GM19193 (cell line): ENCODE results near the gene DIP2C.

Experiments
- POLR2A ChIP-seq: IDR thresholded peaks from 4 replicates; pipeline ENCODE4 v1.6.1; 2011; ENCODE audit not compliant: insufficient read depth, insufficient read length; ENCODE audit errors: extremely low read depth

Gene DIP2C

DNA sequence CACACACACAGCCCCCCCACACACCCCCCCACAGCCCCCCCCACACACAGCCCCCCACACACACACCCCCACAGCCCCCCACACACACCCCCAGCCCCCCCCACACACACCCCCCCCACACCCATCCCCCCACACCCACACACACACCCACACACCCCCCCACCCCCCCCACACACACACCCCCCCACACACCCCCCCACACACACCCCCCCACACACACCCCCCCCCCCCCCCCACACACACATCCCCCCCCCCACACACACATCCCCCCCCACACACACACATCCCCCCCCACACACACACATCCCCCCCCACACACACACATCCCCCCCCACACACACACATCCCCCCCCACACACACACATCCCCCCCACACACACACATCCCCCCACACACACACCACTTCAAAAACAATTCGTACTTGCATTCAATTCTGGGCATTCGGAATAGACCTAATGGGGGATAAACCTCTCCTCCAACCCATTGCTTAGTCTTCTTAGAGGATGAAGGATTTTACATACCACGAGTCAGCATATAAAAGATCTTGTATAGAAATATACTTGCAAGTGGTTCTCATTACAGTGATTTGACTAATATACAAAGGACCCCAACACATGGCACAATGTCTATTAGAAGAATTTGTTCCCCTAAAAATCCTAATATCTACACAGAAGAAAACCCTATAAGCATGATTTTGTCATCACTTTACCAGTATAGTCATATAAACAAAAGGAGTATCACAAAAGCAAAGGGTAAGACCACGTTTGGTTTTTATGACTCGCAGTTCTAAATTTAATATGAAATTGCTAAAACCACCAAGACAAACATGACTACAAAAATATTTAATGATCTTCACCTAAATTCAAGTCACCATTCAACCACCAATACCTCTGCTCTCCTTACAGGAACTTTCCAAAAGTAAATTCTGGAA, 80.9 kb downstream of the DIP2C start:
- no peak for TF ChIP-seq POLR2A

DNA sequence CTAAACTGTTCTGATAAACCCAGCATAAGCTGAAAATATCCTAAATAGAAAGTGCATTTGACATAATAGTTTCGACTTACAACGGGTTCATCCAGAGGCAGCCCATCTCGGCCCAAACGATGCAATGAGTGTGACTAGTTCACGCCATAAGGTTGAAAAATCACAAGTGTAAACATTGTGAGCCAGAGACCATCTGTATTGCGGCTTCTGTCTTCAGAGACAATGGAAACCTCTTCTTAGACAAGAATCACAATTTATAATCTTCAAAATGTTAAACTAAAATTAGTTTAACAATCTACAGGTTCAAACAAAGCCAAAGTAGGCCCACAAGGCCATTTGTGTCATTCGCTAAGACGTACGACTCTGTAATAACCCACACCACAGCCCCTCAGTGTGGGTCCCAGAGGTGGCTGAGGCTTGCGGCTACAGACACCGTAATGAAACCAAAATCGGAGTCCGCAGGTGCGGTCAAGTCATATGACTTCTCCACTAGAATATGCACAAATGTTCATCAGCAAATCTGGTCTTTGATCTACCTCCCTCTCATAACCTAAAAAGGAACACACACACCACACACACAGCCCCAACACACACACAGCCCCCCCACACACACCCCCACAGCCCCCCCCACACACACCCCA, 81.8 kb downstream of the DIP2C start:
- TF ChIP-seq POLR2A, result no peak

DNA sequence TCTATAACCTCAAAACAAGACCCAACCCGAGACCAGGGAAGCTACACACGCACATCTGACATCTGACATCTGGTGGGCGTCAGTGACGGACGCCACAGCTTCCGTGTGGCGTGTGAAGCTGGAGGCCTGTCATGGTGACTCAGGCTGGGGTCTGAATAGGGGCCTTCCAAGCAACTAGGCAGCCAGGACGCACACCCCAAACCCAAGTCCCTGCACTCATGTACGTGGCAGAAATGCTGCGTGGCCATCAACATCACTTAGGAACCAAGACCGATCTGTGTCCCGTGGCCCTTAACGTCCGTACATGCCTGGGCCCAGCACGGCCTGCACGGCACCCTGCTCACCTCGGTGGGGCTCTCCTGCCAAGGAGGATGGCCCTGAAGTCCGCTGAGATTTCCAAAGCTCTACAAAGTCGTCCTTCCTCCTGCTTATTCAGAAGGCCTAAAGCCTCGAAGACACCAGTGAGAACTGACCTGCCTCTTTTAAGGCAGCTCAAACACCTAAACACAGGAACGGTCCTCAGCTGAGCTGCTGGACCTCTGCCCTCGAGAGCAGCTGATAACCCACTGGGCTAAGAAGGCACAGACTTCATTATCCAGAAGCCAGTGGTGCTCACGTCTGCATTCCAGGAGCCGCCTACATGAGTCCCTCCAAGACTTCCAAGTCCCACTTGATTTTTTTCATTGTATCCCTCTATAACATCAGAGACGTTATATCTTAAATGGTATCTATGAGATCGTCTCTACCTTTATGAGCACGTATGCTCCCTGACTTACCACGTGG, 82.5 kb downstream of the DIP2C start:
- no peak for TF ChIP-seq POLR2A

DNA sequence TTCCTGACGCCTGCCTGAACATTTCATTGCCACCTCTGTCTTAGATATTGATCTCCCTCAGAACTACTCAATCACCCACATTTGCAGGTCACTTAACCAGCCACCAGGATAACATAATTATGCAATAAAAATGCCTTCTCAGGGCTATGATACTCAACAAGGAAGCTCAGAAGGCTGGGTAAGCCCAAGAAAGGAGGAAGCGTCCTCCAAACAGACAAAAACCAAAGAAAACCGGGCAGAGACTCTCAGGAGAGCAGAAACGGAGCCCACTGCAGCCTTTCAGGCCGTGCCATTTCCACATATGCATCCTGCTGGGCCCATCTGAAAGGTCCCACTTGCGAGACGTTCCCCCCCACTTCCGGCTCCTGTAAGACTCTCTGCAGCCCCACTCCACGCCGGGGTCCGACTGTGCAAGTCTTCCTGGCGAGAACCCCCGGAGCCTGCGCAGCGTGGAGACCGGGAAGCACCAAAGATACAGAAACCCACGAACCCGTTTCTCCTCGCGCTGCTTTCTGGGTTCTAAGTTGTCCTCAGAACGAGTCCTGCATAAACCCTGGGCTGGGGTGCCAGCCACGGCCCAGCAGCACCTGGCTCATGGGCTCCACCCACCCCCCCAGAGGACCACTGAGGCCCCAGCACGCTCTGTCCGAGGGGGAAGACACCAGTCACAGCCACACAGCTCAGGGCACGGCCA, 83.7 kb downstream of the DIP2C start:
- TF ChIP-seq POLR2A, result no peak

DNA sequence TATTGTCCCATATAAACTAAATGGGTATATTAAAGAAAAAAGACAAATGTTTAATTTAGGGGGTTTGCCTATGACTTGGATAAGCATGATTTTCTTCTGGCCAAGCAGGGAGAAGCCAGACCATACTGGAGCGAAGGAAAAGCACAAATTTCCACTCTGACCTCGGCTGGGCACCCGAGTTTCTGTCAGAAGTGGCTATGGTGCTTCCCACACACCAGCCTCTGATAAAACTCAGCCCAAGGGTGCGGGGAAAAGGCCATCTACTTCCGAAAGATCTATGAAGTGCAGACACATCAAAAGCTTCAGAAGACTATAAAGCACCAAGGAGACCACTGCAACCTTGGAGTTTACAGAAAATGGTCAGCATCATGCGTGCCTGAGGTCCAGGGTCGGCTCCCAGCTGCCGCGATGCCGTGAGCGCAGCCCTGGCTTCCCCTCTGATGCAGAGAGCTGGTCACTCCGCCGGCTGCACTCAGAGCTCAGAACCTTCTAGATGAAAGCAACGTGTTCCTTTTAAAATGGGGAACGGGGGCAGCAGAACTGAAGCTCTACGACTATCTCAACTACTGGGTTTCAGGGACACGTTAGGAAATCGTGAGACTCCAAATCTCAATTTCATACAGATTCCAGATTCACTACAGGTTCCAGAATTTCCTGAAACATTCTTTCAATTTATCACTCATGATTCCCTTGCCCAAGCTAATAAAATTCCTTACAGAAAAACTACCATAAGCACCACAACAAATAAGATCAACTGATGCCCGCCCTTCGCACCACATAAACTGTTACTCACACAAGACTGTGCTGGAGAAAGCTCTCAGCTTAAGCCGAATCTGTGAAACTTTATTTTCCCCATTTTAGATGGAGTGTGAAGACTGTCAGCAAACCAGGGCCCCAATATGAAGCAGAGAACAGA, 84.5 kb downstream of the DIP2C start:
- TF ChIP-seq POLR2A, result no peak

DNA sequence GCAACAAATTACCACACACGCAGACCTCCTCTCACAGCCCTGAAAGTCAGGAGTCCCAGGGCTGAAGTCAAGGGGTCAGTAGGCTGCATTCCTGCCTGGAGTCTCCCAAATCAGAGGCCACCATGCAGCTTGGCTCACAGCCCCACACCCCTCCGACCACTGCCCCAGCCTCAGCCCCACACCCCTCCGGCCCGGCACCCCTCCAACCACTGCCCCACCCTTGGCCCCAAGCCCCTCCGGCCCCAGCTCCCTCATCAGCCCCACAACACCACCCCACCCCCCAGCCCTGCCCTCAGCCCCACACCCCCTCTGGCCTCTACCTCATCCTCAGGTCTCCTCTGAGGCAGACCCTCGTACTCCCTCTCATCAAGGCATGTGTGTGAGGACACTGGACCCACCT, 85.7 kb downstream of the DIP2C start:
- no peak for TF ChIP-seq POLR2A

DNA sequence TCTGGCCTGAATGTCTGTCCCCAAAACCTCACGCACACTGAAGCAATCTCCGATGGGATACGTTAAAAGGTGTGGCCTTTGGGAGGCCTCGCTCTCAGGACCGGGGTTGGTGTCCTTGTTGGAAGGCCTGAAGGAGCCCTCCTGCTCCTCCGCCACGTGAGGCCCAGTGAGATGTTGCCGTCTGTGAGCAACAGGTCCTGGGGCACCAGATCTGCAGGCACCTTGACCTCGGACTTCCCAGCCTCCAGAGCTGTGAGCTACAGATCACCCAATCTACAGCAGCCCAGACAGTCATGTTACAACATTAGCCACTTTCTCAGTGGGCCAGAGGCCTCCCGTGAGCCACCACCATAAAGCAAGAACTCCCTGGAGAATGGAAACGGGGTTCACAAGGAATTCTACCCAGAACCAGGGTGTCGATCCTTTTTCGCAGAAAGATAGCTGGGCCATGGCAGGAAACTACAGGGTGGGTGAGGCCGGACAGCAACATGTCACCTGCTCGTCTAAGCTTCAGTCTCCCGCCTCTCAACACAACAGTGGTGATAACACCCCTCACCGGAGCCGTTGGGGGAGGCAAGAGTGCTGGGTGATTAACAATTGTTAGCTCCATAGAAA, 87.0 kb downstream of the DIP2C start:
- no peak for TF ChIP-seq POLR2A

DNA sequence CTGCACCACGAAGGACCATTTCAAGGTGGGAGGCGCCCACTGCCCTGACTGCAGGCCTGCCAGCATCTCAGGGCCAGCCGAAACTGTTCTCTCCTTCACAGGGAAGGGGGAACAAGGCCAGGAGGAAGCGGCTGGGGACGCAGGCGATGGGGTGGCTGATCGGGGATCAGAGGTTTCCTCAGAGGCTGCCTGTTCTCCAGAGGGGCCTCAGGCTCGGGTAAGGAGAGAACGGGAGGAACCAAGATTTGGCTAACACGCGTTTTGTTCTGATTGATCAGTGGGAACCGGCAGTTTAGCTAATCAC, 87.9 kb downstream of the DIP2C start:
- TF ChIP-seq POLR2A, result no peak

DNA sequence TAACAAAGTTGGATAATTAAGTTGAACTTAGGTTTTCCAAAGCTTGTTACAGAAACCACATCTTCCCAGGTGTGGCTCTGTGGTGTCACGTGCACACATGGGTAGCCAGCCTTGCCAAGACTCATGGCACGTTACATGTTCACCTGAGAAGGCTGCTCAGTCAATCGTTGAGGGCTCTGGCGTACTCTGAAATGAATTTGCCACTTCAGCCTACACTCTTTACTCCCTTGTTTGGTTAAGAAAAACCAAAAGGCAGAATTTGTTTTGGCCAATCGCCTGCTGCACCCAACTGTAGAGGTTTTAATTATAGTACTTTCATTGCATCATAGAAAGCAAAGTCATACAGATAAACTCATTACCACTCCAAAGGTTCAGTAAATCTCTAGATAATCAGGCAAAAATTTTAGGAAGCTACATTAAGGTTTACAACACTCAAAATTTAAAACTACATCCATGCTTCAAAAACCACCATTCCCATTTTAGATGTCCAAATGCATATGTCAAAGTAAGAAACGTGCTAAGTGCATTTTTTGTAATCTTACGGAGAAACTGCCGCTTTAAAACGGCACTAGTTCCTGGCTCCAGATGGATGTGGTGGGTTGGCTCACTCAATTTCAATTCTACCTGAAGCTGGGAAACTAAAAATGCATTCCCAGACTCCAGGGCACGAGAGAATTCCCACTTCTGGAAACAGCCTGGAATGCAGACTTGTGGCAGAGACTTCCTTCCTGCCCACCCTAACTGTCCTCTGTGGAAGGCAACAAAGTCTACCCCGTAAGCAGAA, 88.4 kb downstream of the DIP2C start:
- TF ChIP-seq POLR2A, result no peak

DNA sequence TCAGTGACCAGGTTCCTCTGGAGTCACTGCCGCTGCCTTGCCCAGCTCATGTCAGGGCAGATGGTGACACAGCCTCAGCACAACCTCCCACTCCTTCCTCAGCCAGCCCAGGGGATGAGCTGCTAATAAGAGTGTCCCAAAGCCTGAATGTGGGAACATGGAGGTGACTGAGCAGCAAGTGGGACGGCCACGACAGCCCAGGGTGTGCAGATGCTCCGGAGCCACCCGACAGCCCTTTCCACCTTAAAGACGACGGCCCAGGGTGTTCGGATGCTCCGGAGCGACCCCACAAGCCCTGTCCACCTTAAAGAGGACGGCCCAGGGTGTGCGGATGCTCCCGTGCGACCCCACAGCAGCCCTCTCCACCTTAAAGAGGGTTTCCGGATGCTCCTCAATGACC, 89.2 kb downstream of the DIP2C start:
- TF ChIP-seq POLR2A, result no peak

DNA sequence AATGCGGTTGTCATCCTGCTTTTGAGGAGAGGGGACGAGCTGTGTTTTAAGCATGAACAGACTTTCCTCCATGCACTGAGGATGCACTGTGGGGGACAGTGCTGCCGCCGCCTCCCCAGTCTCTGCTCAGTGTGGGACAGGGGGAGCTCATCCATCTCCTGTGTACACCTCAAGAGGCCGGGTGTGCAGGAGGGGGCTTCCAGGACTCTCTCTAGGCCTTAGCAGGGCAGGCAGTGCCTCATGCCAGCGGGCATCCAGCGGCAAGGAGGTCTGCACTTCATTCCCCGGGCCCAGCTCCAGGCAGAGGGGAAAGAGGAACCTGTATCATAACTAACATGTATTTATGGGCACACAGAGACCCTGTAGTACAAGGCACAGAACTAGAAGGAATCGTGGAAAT, 89.7 kb downstream of the DIP2C start:
- no peak for TF ChIP-seq POLR2A

DNA sequence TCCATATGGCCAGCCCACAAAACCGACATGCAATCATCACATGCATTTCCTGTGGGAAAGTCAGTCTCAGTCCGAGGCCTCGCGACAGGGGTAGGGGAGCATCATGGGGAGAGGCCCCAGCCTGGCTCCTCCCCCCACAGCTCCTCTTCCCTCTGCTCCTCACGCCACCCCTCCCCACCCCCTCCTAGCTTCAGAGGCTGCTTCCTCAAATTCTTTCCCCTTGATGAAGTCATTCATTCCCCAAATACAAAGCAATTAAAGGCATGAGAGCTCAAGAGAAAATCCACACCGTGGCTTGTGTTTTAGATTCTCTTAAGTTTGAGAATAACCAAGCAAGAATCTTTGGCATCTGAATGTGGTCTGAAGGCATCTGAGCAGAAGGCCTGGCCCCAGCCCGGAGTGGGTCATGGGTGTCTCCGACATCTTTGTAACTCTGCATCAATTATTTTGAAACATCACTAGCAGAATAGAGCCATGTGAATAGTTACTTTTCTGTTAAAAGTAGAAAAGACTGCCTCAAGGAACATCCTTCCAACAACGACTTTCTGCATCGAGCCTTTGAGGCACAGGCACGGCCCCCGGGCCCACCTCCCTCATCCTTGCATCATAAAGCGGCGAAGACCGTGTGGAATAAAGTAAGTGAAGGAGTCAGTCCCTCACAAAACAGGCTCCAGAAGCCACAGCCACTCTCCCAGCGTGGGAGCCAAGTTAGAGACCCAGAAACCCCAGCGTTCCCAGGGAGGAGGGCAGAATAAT, 90.9 kb downstream of the DIP2C start:
- TF ChIP-seq POLR2A, result no peak
